Fibroblast of lung (primary cell): Measurements from ENCODE around the gene SPTBN1.

Experiments
- EZH2 ChIP-seq: IDR thresholded peaks from 2 replicates; pipeline ENCODE4 v1.5.1; 2012; ENCODE audit warnings: low read length, control low read depth, mild to moderate bottlenecking; ENCODE audit errors: missing control alignments
- TF ChIP-seq, protein P1 (sequence below), 2 donors: IDR thresholded peaks in 1 of 2; conservative IDR thresholded peaks in 1 of 2; 1 replicate in 1 of 2; 2 replicates in 1 of 2; pipeline ENCODE4 v1.5.1; 2011 to 2012; ENCODE audit warnings: low read length in 2 of 2, control low read depth in 1 of 2, inconsistent platforms in 1 of 2, low read depth in 1 of 2, mild to moderate bottlenecking in 1 of 2

- TF ChIP-seq, protein P1, sequence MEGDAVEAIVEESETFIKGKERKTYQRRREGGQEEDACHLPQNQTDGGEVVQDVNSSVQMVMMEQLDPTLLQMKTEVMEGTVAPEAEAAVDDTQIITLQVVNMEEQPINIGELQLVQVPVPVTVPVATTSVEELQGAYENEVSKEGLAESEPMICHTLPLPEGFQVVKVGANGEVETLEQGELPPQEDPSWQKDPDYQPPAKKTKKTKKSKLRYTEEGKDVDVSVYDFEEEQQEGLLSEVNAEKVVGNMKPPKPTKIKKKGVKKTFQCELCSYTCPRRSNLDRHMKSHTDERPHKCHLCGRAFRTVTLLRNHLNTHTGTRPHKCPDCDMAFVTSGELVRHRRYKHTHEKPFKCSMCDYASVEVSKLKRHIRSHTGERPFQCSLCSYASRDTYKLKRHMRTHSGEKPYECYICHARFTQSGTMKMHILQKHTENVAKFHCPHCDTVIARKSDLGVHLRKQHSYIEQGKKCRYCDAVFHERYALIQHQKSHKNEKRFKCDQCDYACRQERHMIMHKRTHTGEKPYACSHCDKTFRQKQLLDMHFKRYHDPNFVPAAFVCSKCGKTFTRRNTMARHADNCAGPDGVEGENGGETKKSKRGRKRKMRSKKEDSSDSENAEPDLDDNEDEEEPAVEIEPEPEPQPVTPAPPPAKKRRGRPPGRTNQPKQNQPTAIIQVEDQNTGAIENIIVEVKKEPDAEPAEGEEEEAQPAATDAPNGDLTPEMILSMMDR (conservative IDR thresholded peaks at IDR 0.05 in 1 of 2, IDR thresholded peaks at IDR 0.05 in 1 of 2; ENCODE audit: low read depth in 1 of 2, low read length in 2 of 2): no peak
- no peak for TF ChIP-seq EZH2
Measured at GRCh38 chr2:54649633-54650032, 193.5 kb downstream of the SPTBN1 start.
